Kidney tubule cell (primary cell): Measurements from ENCODE around the gene TNC.
A peak's percentile ranks its signal among the peaks of the same experiment; 100 is the strongest.
"Not testable (repeated sequence)": the region's sequence is repeated elsewhere in the genome, so short reads cannot be mapped to it uniquely, and the experiment has no call there.

Source experiments
- DNase-seq: peaks from one replicate; pipeline ENCODE4 v3.0.0-alpha.2; 2018; ENCODE audit warnings: low spot score

The TNC gene

GRCh38 chr9:115134941-115135340, 17.0 kb upstream of the TNC start:
- no peak for DNase-seq

- peak; percentile 91 for DNase-seq
Measured at GRCh38 chr9:115133649-115134048, 15.7 kb upstream of the TNC start.

DNA sequence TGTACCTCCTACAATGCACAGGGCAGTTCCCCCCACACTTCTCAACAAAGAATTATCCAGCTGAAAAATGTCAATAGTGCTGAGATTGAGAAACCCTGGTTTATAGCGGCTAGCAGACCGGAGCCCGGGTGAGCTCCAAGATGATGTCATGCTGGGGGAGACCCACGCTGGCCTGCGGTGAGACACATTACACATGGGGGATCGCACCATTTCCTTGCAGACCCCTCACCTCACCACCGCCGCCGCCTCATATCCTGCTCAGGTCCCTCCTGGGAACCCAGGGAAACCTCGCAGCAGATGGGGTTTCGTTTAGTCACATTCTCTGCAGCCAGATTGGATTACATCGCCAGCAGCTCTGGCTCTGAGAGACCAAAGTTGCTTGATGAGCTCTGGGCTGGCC, 14.7 kb upstream of the TNC start:
- DNase-seq = peak; percentile 84

GRCh38 chr9:115130176-115130575, 12.2 kb upstream of the TNC start:
- no peak for DNase-seq

DNA sequence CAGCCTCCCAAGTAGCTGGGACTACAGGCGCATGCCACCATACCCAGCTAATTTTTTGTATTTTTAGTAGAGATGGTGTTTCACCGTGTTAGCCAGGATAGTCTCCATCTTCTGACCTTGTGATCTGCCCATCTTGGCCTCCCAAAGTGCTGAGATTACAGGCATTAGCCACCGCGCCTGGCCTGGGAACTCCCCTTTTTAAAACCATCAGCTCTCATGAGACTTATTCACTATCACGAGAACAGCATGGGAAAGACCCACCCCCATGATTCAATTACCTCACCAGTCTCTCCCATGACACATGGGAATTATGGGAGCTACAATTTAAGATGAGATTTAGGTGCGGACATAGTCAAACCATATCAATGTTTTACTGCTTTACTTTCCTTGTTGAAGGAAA, 10.8 kb upstream of the TNC start:
- not testable (repeated sequence) for DNase-seq

GRCh38 chr9:115127191-115127817, 9.3 kb upstream of the TNC start:
- peak; percentile 45 for DNase-seq

GRCh38 chr9:115126404-115126803, 8.4 kb upstream of the TNC start:
- DNase-seq = no peak

DNA sequence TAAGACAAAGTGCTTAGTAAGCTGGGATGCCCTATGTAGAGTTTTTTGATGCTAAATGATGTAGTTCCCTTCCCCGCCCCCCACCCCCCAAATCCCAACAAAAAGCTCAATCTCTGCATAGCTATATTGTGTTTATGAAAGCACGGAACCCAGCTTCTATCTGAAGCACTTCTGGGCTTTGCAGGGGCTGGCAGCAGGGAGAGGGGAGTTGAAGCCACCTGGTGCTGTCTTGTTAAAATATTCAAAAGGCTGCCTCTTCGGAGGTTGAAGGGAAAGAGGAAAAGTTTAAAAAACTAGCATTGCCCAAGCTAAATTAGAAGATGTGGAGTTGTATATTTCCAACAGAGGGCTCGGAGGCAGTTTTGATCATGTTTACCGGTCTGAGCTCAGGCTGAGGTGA, 5.0 kb upstream of the TNC start:
- no peak for DNase-seq

DNA sequence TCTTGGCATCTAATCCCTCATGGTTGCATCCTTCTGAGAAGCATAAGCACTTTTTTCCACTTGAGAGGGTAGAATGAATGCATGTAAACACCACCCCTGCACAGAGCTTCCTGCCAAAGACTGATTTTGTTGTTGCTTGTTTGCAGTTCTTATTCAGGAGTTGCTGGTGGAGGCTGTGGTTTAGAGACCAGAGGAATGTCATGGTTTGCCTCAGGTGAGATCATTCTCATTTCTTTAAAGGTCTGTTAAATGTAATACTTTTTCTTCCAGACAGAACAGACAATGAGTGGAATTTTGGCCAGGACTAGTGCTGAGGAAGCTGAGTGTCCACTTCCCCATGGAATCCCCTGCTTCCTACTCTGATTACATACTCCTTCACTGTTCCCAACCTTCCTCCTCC, 3.2 kb upstream of the TNC start:
- DNase-seq = peak; percentile 98

- peak; percentile 91 for DNase-seq
Measured at GRCh38 chr9:115118879-115119218, 892 bp upstream of the TNC start.

GRCh38 chr9:115116421-115117284, 1.3 kb downstream of the TNC start:
- no peak for DNase-seq

- DNase-seq = peak; percentile 89
Measured at GRCh38 chr9:115115924-115116323, 2.0 kb downstream of the TNC start.

- peak; percentile 74 for DNase-seq
Measured at GRCh38 chr9:115115117-115115880, 2.7 kb downstream of the TNC start.

DNA sequence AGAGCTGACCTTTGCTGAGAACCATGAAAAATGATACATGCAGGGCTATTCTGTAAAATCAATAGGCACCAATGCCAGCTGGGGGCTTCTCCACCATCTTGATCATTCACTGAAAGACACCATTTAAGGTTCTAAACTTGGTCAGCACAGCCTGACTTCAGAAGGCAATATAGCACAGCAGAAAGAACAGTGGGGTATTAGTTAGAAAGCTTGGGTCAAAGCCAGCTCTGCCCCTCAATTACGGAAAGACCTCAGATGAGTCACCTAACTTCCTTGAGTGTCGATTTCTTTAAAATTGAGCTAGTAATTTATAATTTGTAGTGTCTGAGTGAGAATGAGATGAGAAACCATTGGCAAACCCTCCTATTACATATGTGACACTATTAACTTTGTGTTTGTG, 3.4 kb downstream of the TNC start:
- peak; percentile 3 for DNase-seq

GRCh38 chr9:115114084-115114483, 3.9 kb downstream of the TNC start:
- DNase-seq = no peak

GRCh38 chr9:115111874-115112273, 6.1 kb downstream of the TNC start:
- DNase-seq = peak; percentile 5

- peak; percentile 98 for DNase-seq
Measured at GRCh38 chr9:115109486-115109885, 8.5 kb downstream of the TNC start.

DNA sequence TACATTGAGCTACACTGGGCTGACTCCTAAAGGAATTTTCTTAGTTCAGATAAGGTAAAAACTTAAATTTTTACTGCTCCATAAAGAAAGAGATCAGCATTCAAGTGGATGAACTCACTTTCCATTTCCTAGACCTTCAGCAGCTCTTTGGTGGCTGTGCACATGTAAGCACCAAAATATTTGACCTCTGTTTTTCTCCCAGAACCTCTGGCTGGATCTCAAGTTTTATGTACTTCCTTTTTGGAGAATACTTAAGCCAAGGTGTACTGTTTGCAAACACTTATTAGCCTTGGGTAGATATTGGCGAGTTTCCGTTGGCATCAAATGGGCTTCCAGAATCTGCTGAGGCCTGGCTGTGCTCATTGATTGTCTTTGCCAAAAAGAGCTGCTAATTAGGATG, 10.3 kb downstream of the TNC start:
- peak; percentile 62 for DNase-seq

GRCh38 chr9:115106642-115107041, 11.3 kb downstream of the TNC start:
- peak; percentile 35 for DNase-seq

DNA sequence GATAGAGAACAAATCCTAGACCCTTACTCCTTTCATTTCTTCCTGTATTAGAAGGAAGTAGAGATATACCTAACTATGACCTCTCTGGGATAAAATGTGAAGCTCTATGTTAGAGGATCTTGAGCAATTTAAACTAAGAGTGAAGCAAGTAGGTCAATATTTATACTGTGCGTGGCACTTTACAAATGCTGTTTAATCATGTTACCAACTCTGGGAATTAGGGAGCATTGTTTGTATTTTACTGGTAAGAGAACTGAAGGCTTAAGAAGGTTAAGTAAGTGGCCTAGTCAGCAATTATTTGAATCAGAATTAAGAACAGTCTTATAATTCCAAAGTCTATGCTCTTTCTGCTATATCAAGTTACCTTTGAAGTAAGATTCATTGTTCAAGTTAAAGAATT, 12.0 kb downstream of the TNC start:
- DNase-seq = no peak

- DNase-seq = peak; percentile 10
Measured at GRCh38 chr9:115104908-115105307, 13.0 kb downstream of the TNC start.

GRCh38 chr9:115103746-115104477, 14.0 kb downstream of the TNC start:
- DNase-seq = no peak
